K562 (cell line): ENCODE data around the gene IGFALS. TPM values are rescaled to one million over a fixed set of nuclear protein-coding genes. Genes with fewer than 3 reads are reported as not detected.
A peak's percentile ranks its signal among the peaks of the same experiment; 100 is the strongest.

ENCODE experiments used
- ATAC-seq: fragments of 200-7000 bp; cut with Tn5 transposase; 3 replicates; pipeline ENCODE4 v1.9.1; 2020; ENCODE audit warnings: moderate library complexity
- BruUV-seq: library from RNA; stranded (reverse); fragments of 400-500 nt; replicated peaks from 2 replicates; lab custom pipeline; 2021; lab: Mats Ljungman, UMichigan
- CTCF ChIA-PET: fragments of 300-600 bp; formaldehyde crosslinking; extraction: SDS; loops from one replicate; lab custom pipeline; 2021; ENCODE audit warnings: low intra/inter-chr PET ratio; lab: Yijun Ruan, JAX
- POLR2A ChIA-PET: fragments of 300-600, 350-650 bp; sonication (Branson Sonifier 250); formaldehyde crosslinking; extraction: SDS; loops from one replicate; lab custom pipeline; 2021; ENCODE audit warnings: antibody characterized with exemption, inconsistent platforms; lab: Yijun Ruan, JAX
- DNase-seq, 4 experiments: peaks; one replicate each; pipeline versions ENCODE4 v3.0.0 to v3.0.0-alpha.2; 2011 to 2018; ENCODE audit warnings: low spot score in 3 of 4, mixed read lengths in 3 of 4; ENCODE audit errors: extremely low read depth in 1 of 4
- FAIRE-seq: peaks from 2 replicates; lab custom pipeline; 2011; peaks lifted over from hg19 to GRCh38; lab: Jason Lieb, UNC
- H2AFZ ChIP-seq: 2 replicates; pipeline ENCODE4 v1.6.0; 2011; ENCODE audit warnings: low read depth, low read length, control low read depth, inconsistent platforms
- H3K27ac ChIP-seq: fragments of 200-600 bp; 3 replicates; pipeline ENCODE4 v1.8.0; 2011; ENCODE audit warnings: low read depth, mild to moderate bottlenecking, control low read depth, inconsistent platforms, low read length, moderate library complexity, mixed read lengths; ENCODE audit errors: extremely low read depth
- H3K27me3 ChIP-seq, 2 experiments: fragments of 300-600 bp in 1 of 2; 2 replicates in 1 of 2; 3 replicates in 1 of 2; pipeline versions ENCODE4 v1.6.0 to v1.8.0; 2011; ENCODE audit warnings: inconsistent platforms in 2 of 2, low read length in 2 of 2, mild to moderate bottlenecking in 1 of 2, mixed read lengths in 1 of 2, moderate library complexity in 1 of 2; ENCODE audit not compliant: control insufficient read depth in 2 of 2, insufficient read depth in 2 of 2
- H3K36me3 ChIP-seq: fragments of 300-600 bp; 3 replicates; pipeline ENCODE4 v1.8.0; 2011; ENCODE audit warnings: mild to moderate bottlenecking, low read length, inconsistent platforms; ENCODE audit not compliant: control insufficient read depth, insufficient read depth
- H3K4me1 ChIP-seq, 2 experiments: fragments of 200-600 bp in 1 of 2; replicated peaks in 1 of 2; 2 replicates in 1 of 2; 3 replicates in 1 of 2; pipeline versions ENCODE4 v1.5.1 to v1.8.0; 2011; ENCODE audit warnings: inconsistent platforms in 2 of 2, low read length in 2 of 2, mild to moderate bottlenecking in 1 of 2, mixed read lengths in 1 of 2, moderate library complexity in 1 of 2; ENCODE audit not compliant: control insufficient read depth in 2 of 2, insufficient read depth in 2 of 2
- H3K4me2 ChIP-seq: 2 replicates; pipeline ENCODE4 v1.6.1; 2011; ENCODE audit warnings: low read length, control low read depth, inconsistent platforms, mixed read lengths; ENCODE audit not compliant: insufficient read depth
- H3K4me3 ChIP-seq: fragments of 200-600 bp; sonication (generic), shearing (Covaris generic); 2 replicates; pipeline ENCODE4 v1.5.1; 2016; ENCODE audit warnings: control low read depth, inconsistent platforms
- H3K79me2 ChIP-seq: fragments of 200-600 bp; 3 replicates; pipeline ENCODE4 v1.8.0; 2011; ENCODE audit warnings: low read length, inconsistent platforms; ENCODE audit not compliant: control insufficient read depth, insufficient read depth
- H3K9ac ChIP-seq, 2 experiments: 2 replicates each; pipeline versions ENCODE4 v1.6.0 to v1.6.1; 2011; ENCODE audit warnings: low read depth in 2 of 2, low read length in 2 of 2, control low read depth in 1 of 2, inconsistent platforms in 1 of 2, mild to moderate bottlenecking in 1 of 2, mixed read lengths in 1 of 2; ENCODE audit not compliant: insufficient read depth in 1 of 2
- H3K9me1 ChIP-seq: one replicate; pipeline ENCODE4 v1.6.0; 2011; ENCODE audit warnings: inconsistent platforms, mild to moderate bottlenecking, low read length, moderate library complexity; ENCODE audit not compliant: control insufficient read depth, insufficient read depth
- H3K9me3 ChIP-seq: replicated peaks from 2 replicates; pipeline ENCODE4 v1.5.1; 2011; ENCODE audit warnings: low read depth, low read length, inconsistent platforms; ENCODE audit not compliant: control insufficient read depth, insufficient read depth
- H4K20me1 ChIP-seq: replicated peaks from 2 replicates; pipeline ENCODE4 v1.6.1; 2011; ENCODE audit warnings: low read length, inconsistent platforms, mixed read lengths; ENCODE audit not compliant: control insufficient read depth, insufficient read depth
- CAMTA2 ChIP-seq: fragments of 250-450 bp; sonication (Bioruptor Pico); conservative IDR thresholded peaks from 2 replicates; pipeline ENCODE4 v1.5.1; 2022
- CHCHD3 ChIP-seq: fragments of 250-450 bp; sonication (Bioruptor Pico); IDR thresholded peaks from 2 replicates; pipeline ENCODE4 v2.1.2; 2022; ENCODE audit warnings: mild to moderate bottlenecking
- CHD1 ChIP-seq: fragments of 200-600 bp; sonication (generic); IDR thresholded peaks from one replicate; pipeline ENCODE4 v1.6.1; 2012; ENCODE audit warnings: mild to moderate bottlenecking, moderate library complexity, low read length, inconsistent platforms
- DIDO1 ChIP-seq: fragments of 450-650 bp; IDR thresholded peaks from 2 replicates; pipeline ENCODE4 v1.6.1; 2016; ENCODE audit warnings: low read depth, missing biosample characterization, missing genetic modification characterization
- E2F8 ChIP-seq: fragments of 450-650 bp; IDR thresholded peaks from 2 replicates; pipeline ENCODE4 v1.7.1; 2018; ENCODE audit warnings: mild to moderate bottlenecking, low read depth; ENCODE audit not compliant: partially characterized antibody
- FOXJ2 ChIP-seq: fragments of 200-800 bp; sonication (Bioruptor generic); IDR thresholded peaks from 2 replicates; pipeline ENCODE4 v1.6.1; 2016; ENCODE audit warnings: missing genetic modification characterization, missing compliant biosample characterization
- HLTF ChIP-seq: fragments of 450-650 bp; IDR thresholded peaks from 2 replicates; pipeline ENCODE4 v1.6.1; 2016
- POLR2G ChIP-seq: fragments of 200-400 bp; formaldehyde crosslinking; IDR thresholded peaks from 2 replicates; pipeline ENCODE4 v1.6.1; 2017; ENCODE audit warnings: low read depth, mild to moderate bottlenecking, antibody characterized with exemption, low read length, moderate library complexity
- PTBP1 ChIP-seq: fragments of 200-400 bp; formaldehyde crosslinking; IDR thresholded peaks from 2 replicates; pipeline ENCODE4 v1.6.1; 2017; ENCODE audit warnings: low read depth, low read length
- RBM22 ChIP-seq: fragments of 200-400 bp; formaldehyde crosslinking; IDR thresholded peaks from 2 replicates; pipeline ENCODE4 v1.6.1; 2018; ENCODE audit warnings: low read length, low read depth; ENCODE audit not compliant: poor library complexity, severe bottlenecking
- SP2 ChIP-seq: IDR thresholded peaks from 2 replicates; pipeline ENCODE4 v1.6.1; 2011; ENCODE audit warnings: mild to moderate bottlenecking, low read depth, low read length, moderate library complexity; ENCODE audit not compliant: poor library complexity, severe bottlenecking; ENCODE audit errors: extremely low read depth
- STAT6 ChIP-seq: sonication (generic); formaldehyde crosslinking; IDR thresholded peaks from 2 replicates; pipeline ENCODE4 v1.8.1; 2023; ENCODE audit warnings: mild to moderate bottlenecking, missing genetic modification reagents
- TAL1 ChIP-seq: fragments of 450-650 bp; IDR thresholded peaks from 2 replicates; pipeline ENCODE4 v1.6.1; 2016; ENCODE audit warnings: mild to moderate bottlenecking
- TCF15 ChIP-seq: fragments of 250-450 bp; sonication (Bioruptor Pico); IDR thresholded peaks from 2 replicates; pipeline ENCODE4 v1.8.0; 2022; ENCODE audit warnings: moderate library complexity, mild to moderate bottlenecking, inconsistent platforms
- TEAD2 ChIP-seq: fragments of 450-650 bp; IDR thresholded peaks from 2 replicates; pipeline ENCODE4 v1.6.1; 2016; ENCODE audit warnings: missing genetic modification characterization, control low read depth, missing compliant biosample characterization
- ZNF212 ChIP-seq: fragments of 450-650 bp; formaldehyde crosslinking; IDR thresholded peaks from 2 replicates; pipeline ENCODE4 v1.4.0; 2020; ENCODE audit warnings: mild to moderate bottlenecking
- ZSCAN32 ChIP-seq: fragments of 450-650 bp; formaldehyde crosslinking; IDR thresholded peaks from 2 replicates; pipeline ENCODE4 v1.4.0; 2020; ENCODE audit warnings: mild to moderate bottlenecking, moderate library complexity
- WGBS: fragments of 100-300 bp; shearing (Covaris generic); methylation state at CpG from one replicate; pipeline ENCODE4 v1.1.6; 2016; ENCODE audit warnings: low coverage, mixed read lengths; ENCODE audit not compliant: insufficient coverage; ENCODE audit errors: missing lambda C conversion rate; 5-methylcytosine and 5-hydroxymethylcytosine counted together
- in situ Hi-C: fragments of 300-500 bp; cut with MboI; formaldehyde crosslinking; loops from 4 replicates; pipeline ENCODE4 v1.15.0; 2018; ENCODE audit warnings: inconsistent platforms, mixed read lengths
- intact Hi-C: fragments of 100-400 bp; cut with micrococcal nuclease; formaldehyde crosslinking; loops from 2 replicates; pipeline ENCODE4 v1.14.2; 2022
- polyA plus RNA-seq, 8 experiments: library from polyadenylated mRNA; depleted of rRNA in 4 of 8; stranded (reverse) in 5 of 8; unstranded in 3 of 8; fragments of >200 nt; fragmentation: Nextera tagmentation in 2 of 8; fragmentation: Illumina TruSeq in 1 of 8; extraction: Ambion mirVana in 2 of 8; extraction: Trizol in 1 of 8; gene quantifications; 2 replicates each; pipeline versions ENCODE4 v1.2.1 to v1.2.3, GENCODE V29; 2011 to 2014; ENCODE audit warnings: inconsistent platforms in 1 of 8, missing spikeins in 1 of 8
- total RNA-seq, 7 experiments: library from RNA; depleted of rRNA in 6 of 7; stranded (reverse); fragments of >200 nt in 6 of 7; fragmentation: Illumina TruSeq in 2 of 7; extraction: Trizol in 2 of 7; gene quantifications; 2 replicates each; pipeline versions ENCODE4 v1.2.1 to v1.2.3, GENCODE V29; 2011 to 2021; ENCODE audit warnings: low replicate concordance in 1 of 7

Gene IGFALS
- total and polyA plus RNA-seq, 9 of the 15 experiments (the other 6 are each of a cell fraction or from before 2014, with no cell fraction given), result not detected

- H3K4me2 ChIP-seq, result peak overlapping the region; percentile 98
- peaks cover 43% of the 10 kb centered on the region for H3K79me2 ChIP-seq
- BruUV-seq, result no TSS peak
- FAIRE-seq, result no peak
- no peak for DNase-seq
- peak overlapping the region; percentile 77 to 96; a peak in 3 of 4 replicates for H3K9ac ChIP-seq
- intact Hi-C loops (loop anchor here (5.0 kb wide), 1 partner anchor 169 kb away; the partner anchor contains the start of genes CRAMP1 and IFT140), in situ Hi-C loops (loop anchor here (5.0 kb wide), 1 partner anchor 151 kb away; no protein-coding TSS in a partner anchor)
- peaks cover 52% of the 10 kb centered on the region; the same call in 1 of the 3 replicates for H3K36me3 ChIP-seq
- H4K20me1 ChIP-seq, result peaks cover 3% of the 10 kb centered on the region; the same call in 1 of the 2 replicates
- H3K9me1 ChIP-seq, result no peaks in the 10 kb centered on the region
- H3K4me1 ChIP-seq, result peaks cover 4 to 85% of the 10 kb centered on the region in 2 experiments; a peak in 3 of 5 replicates
- POLR2A ChIA-PET, result interaction anchor here (1.4 to 2.3 kb wide), 3 partner anchors 9 to 184 kb away, joined by 3 to 35 read pairs (median 14); partner anchors contain the start of genes EME2, IGFALS, MRPS34 and NME3
- TF ChIP-seq HLTF, result no peak
- TF ChIP-seq CAMTA2 (CRISPR knock-in tag), result no peak
- no peak for TF ChIP-seq CHCHD3 (CRISPR knock-in tag)
- no peak for TF ChIP-seq PTBP1
- TF ChIP-seq FOXJ2 (tag), result no peak
- peak; percentile 0 for TF ChIP-seq RBM22
- no peak for TF ChIP-seq TCF15
- no peak for TF ChIP-seq TEAD2
- TF ChIP-seq STAT6 (CRISPR knock-in tag), result no peak
- peak; percentile 26 for TF ChIP-seq CHD1
- no peak for TF ChIP-seq ZNF212 (CRISPR knock-in tag)
- TF ChIP-seq E2F8, result no peak
- no peak for TF ChIP-seq SP2
- TF ChIP-seq POLR2G, result peak; percentile 20; the same call in 1 of the 2 replicates
- no peak for TF ChIP-seq DIDO1 (tag)
- TF ChIP-seq TAL1, result no peak
- no peak for TF ChIP-seq ZSCAN32 (CRISPR knock-in tag)
- no peaks in the 10 kb centered on the region for H3K9me3 ChIP-seq
- CTCF ChIA-PET, result no interaction called here
- H2AFZ ChIP-seq, result no peak overlapping the region
- H3K27ac ChIP-seq, result no peak overlapping the region
- peak overlapping the region; percentile 99 for H3K4me3 ChIP-seq
- H3K27me3 ChIP-seq, result no peaks in the 10 kb centered on the region
- no peak for ATAC-seq
- 84% methylated on average over 18 of the region's 20 CpGs for WGBS
Observed at GRCh38 chr16:1781254-1781653, 12.3 kb downstream of the IGFALS start.
